ENCODE measurements around the gene CCDC51. TPM values are rescaled to one million over a fixed set of nuclear protein-coding genes. Genes with fewer than 3 reads are reported as not detected.

Gene CCDC51
- total and polyA plus RNA-seq, 2 donors from 2014 or later = 13.8 to 32.8 TPM

- H3K4me1 ChIP-seq (ENCODE audit: control insufficient read depth in 2 of 3, insufficient read depth in 2 of 3, low read depth in 1 of 3, low read length in 3 of 3) = peaks cover 0 to 43% (median 23%) of the 10 kb centered on the region in 3 donors
- intact Hi-C loops (cut with DNase I) = loop anchor here (5.0 kb wide), 1 partner anchor 35 kb away; the partner anchor contains the start of gene SHISA5
- H3K9me3 ChIP-seq (ENCODE audit: control insufficient read depth in 2 of 3, insufficient read depth in 1 of 3, low read length in 3 of 3) = no peaks in the 10 kb centered on the region
- no peaks in the 10 kb centered on the region for H3K27me3 ChIP-seq (ENCODE audit: control insufficient read depth, insufficient read depth, low read length)
- peak overlapping the region in 2 of 3 donors; percentile 80 to 84 for H3K4me3 ChIP-seq (ENCODE audit: low read length in 3 of 3)
- DNase-seq (peak in 1 of 5 donors; percentile 68), FAIRE-seq (no peak)
- H3K27ac ChIP-seq (ENCODE audit: low read depth in 2 of 2, low read length in 2 of 2) = peak overlapping the region; percentile 99 to 100
- H3K36me3 ChIP-seq (ENCODE audit: control insufficient read depth in 2 of 3, insufficient read depth in 3 of 3, low read length in 3 of 3) = peaks cover 0 to 10% (median 5%) of the 10 kb centered on the region in 3 donors
- peak overlapping the region in 2 of 3 donors; percentile 78 to 88 for H3K9ac ChIP-seq (ENCODE audit: low read length in 3 of 3)
- TF ChIP-seq CTCF (IDR thresholded peaks at IDR 0.05; ENCODE audit: borderline replicate concordance, extremely low read depth, insufficient read depth) = no peak
Measured at GRCh38 chr3:48467110-48467454, 27.2 kb upstream of the CCDC51 start.

- Histone ChIP-seq H3K4me1 (ENCODE audit: control insufficient read depth in 2 of 3, insufficient read depth in 2 of 3, low read depth in 1 of 3, low read length in 3 of 3) (peaks cover 0 to 43% (median 23%) of the 10 kb centered on the region in 3 donors), H3K9me3 (ENCODE audit: control insufficient read depth in 2 of 3, insufficient read depth in 1 of 3, low read length in 3 of 3) (no peaks in the 10 kb centered on the region), H3K36me3 (ENCODE audit: control insufficient read depth in 2 of 3, insufficient read depth in 3 of 3, low read length in 3 of 3) (peaks cover 0 to 10% (median 5%) of the 10 kb centered on the region in 3 donors), H3K4me3 (ENCODE audit: low read length in 3 of 3) (peak overlapping the region; percentile 45 to 84 (median 80)), H3K27ac (ENCODE audit: low read depth in 2 of 2, low read length in 2 of 2) (peak overlapping the region; percentile 99 to 100), H3K9ac (ENCODE audit: low read length in 3 of 3) (peak overlapping the region; percentile 20 to 88 (median 78)), H3K27me3 (ENCODE audit: control insufficient read depth, insufficient read depth, low read length) (no peaks in the 10 kb centered on the region)
- DNase-seq = peak in 2 of 5 donors; percentile 73 to 81
- no peak for FAIRE-seq
- intact Hi-C loops (cut with DNase I) = loop anchor here (5.0 kb wide), 1 partner anchor 36 kb away; the partner anchor contains the start of gene SHISA5
- TF ChIP-seq CTCF (IDR thresholded peaks at IDR 0.05; ENCODE audit: borderline replicate concordance, extremely low read depth, insufficient read depth) = no peak
Measured at GRCh38 chr3:48466386-48467109, 26.6 kb upstream of the CCDC51 start.

- H3K27me3 ChIP-seq (ENCODE audit: control insufficient read depth, insufficient read depth, low read length) = no peaks in the 10 kb centered on the region
- H3K4me1 ChIP-seq (ENCODE audit: control insufficient read depth in 2 of 3, insufficient read depth in 2 of 3, low read depth in 1 of 3, low read length in 3 of 3) = peaks cover 0 to 43% (median 23%) of the 10 kb centered on the region in 3 donors
- peak; percentile 98 to 100 (median 99) for DNase-seq
- peaks cover 0 to 15% (median 9%) of the 10 kb centered on the region in 3 donors for H3K36me3 ChIP-seq (ENCODE audit: control insufficient read depth in 2 of 3, insufficient read depth in 3 of 3, low read length in 3 of 3)
- FAIRE-seq = peak; percentile 99
- intact Hi-C loops (cut with DNase I) = loop anchor here (5.0 kb wide), 1 partner anchor 37 kb away; the partner anchor contains the start of gene SHISA5
- H3K9ac ChIP-seq (ENCODE audit: low read length in 3 of 3) = peak overlapping the region; percentile 20 to 88 (median 80)
- no peaks in the 10 kb centered on the region for H3K9me3 ChIP-seq (ENCODE audit: control insufficient read depth in 2 of 3, insufficient read depth in 1 of 3, low read length in 3 of 3)
- H3K4me3 ChIP-seq (ENCODE audit: low read length in 3 of 3) = peak overlapping the region; percentile 45 to 84 (median 80)
- peak; percentile 92 for TF ChIP-seq CTCF (IDR thresholded peaks at IDR 0.05; ENCODE audit: borderline replicate concordance, extremely low read depth, insufficient read depth)
- peak overlapping the region; percentile 99 to 100 for H3K27ac ChIP-seq (ENCODE audit: low read depth in 2 of 2, low read length in 2 of 2)
Measured at GRCh38 chr3:48465531-48466378, 25.8 kb upstream of the CCDC51 start.
